H1 (cell line): ENCODE data around the gene RCSD1. TPM values are rescaled to one million over a fixed set of nuclear protein-coding genes. Genes with fewer than 3 reads are reported as not detected.
A peak's percentile ranks its signal among the peaks of the same experiment; 100 is the strongest.

Experiments
- CTCF ChIA-PET: fragments of 300-600 bp; sonication (Branson Sonifier 250); formaldehyde crosslinking; loops from one replicate; lab custom pipeline; 2021; ENCODE audit not compliant: partially characterized antibody; lab: Charles Lee
- POLR2A ChIA-PET: fragments of 300-600 bp; sonication (Branson Sonifier 250); formaldehyde crosslinking; loops from one replicate; lab custom pipeline; 2021; ENCODE audit warnings: inconsistent platforms; ENCODE audit not compliant: partially characterized antibody; lab: Charles Lee
- DNase-seq, 2 experiments: peaks; one replicate each; pipeline versions ENCODE4 v3.0.0 to v3.0.0-alpha.2; 2010 to 2022; ENCODE audit warnings: low spot score in 2 of 2, low read depth in 1 of 2, mixed read lengths in 1 of 2
- FAIRE-seq: peaks from 2 replicates; lab custom pipeline; 2011; peaks lifted over from hg19 to GRCh38; lab: Jason Lieb, UNC
- H2AFZ ChIP-seq: 2 replicates; pipeline ENCODE4 v1.8.1; 2012; ENCODE audit warnings: low read length, inconsistent platforms
- H2AK5ac ChIP-seq: 2 replicates; pipeline ENCODE4 v1.6.1; 2013; ENCODE audit warnings: low read depth, low read length
- H2BK120ac ChIP-seq: replicated peaks from 2 replicates; pipeline ENCODE3; 2013; ENCODE audit warnings: low read depth, low read length, inconsistent platforms
- H2BK12ac ChIP-seq: 2 replicates; pipeline ENCODE4 v1.6.1; 2013; ENCODE audit warnings: low read depth, low read length
- H2BK15ac ChIP-seq: 2 replicates; pipeline ENCODE4 v1.6.1; 2013; ENCODE audit warnings: low read length
- H2BK20ac ChIP-seq: 2 replicates; pipeline ENCODE4 v1.6.1; 2013; ENCODE audit warnings: low read length
- H2BK5ac ChIP-seq: 2 replicates; pipeline ENCODE4 v1.6.1; 2013; ENCODE audit warnings: low read depth, low read length
- H3K14ac ChIP-seq: 2 replicates; pipeline ENCODE4 v1.6.1; 2013; ENCODE audit warnings: inconsistent platforms; ENCODE audit not compliant: insufficient read length
- H3K18ac ChIP-seq: 2 replicates; pipeline ENCODE4 v1.6.1; 2013; ENCODE audit warnings: low read length; ENCODE audit errors: extremely low read depth
- H3K23ac ChIP-seq: 2 replicates; pipeline ENCODE4 v1.6.1; 2013; ENCODE audit warnings: inconsistent platforms; ENCODE audit not compliant: insufficient read length
- H3K23me2 ChIP-seq: 2 replicates; pipeline ENCODE4 v1.6.1; 2013; ENCODE audit warnings: low read depth, low read length
- H3K27ac ChIP-seq: 2 replicates; pipeline ENCODE4 v1.6.1; 2011; ENCODE audit warnings: low read depth, low read length, inconsistent platforms
- H3K27me3 ChIP-seq, 4 experiments: replicated peaks in 1 of 4; 1 replicate in 1 of 4; 2 replicates in 3 of 4; pipeline versions ENCODE4 v1.6.1 to v1.8.1; 2011 to 2013; ENCODE audit warnings: low read length in 3 of 4, mild to moderate bottlenecking in 3 of 4, inconsistent platforms in 2 of 4, mixed read lengths in 2 of 4, moderate library complexity in 1 of 4; ENCODE audit not compliant: control insufficient read depth in 3 of 4, insufficient read depth in 3 of 4; ENCODE audit errors: extremely low read depth in 1 of 4
- H3K36me3 ChIP-seq, 4 experiments: 2 replicates each; pipeline versions ENCODE4 v1.6.1 to v1.8.1; 2011 to 2013; ENCODE audit warnings: mild to moderate bottlenecking in 4 of 4, low read length in 3 of 4, moderate library complexity in 2 of 4, control low read depth in 1 of 4, inconsistent platforms in 1 of 4; ENCODE audit not compliant: insufficient read depth in 4 of 4, control insufficient read depth in 2 of 4
- H3K4ac ChIP-seq: replicated peaks from 2 replicates; pipeline ENCODE3; 2013; ENCODE audit warnings: low read length, low read depth, mixed read lengths, inconsistent platforms; ENCODE audit not compliant: insufficient read length
- H3K4me1 ChIP-seq, 4 experiments: replicated peaks in 1 of 4; 1 replicate in 1 of 4; 2 replicates in 3 of 4; pipeline versions ENCODE4 v1.6.1 to v1.8.1; 2011 to 2013; ENCODE audit warnings: low read length in 3 of 4, inconsistent platforms in 2 of 4, mixed read lengths in 1 of 4; ENCODE audit not compliant: insufficient read depth in 4 of 4, control insufficient read depth in 3 of 4
- H3K4me2 ChIP-seq, 2 experiments: 2 replicates each; pipeline versions ENCODE4 v1.6.1 to v1.8.1; 2011 to 2013; ENCODE audit warnings: low read depth in 2 of 2, low read length in 2 of 2, control low read depth in 1 of 2, inconsistent platforms in 1 of 2, mild to moderate bottlenecking in 1 of 2; ENCODE audit not compliant: insufficient read depth in 1 of 2
- H3K4me3 ChIP-seq, 4 experiments: fragments of 200-600, 300-600 bp in 1 of 4; sonication (generic), shearing (Covaris generic), sonication (Bioruptor Twin) in 1 of 4; 2 replicates each; pipeline versions ENCODE4 v1.5.1 to v1.8.1; 2011 to 2016; ENCODE audit warnings: low read length in 4 of 4, low read depth in 3 of 4, control low read depth in 2 of 4, inconsistent platforms in 2 of 4, mild to moderate bottlenecking in 2 of 4, mixed read lengths in 1 of 4, moderate library complexity in 1 of 4; ENCODE audit not compliant: insufficient read depth in 2 of 4; ENCODE audit errors: extremely low read depth in 1 of 4
- H3K56ac ChIP-seq: replicated peaks from 2 replicates; pipeline ENCODE3; 2013; ENCODE audit warnings: low read depth, mild to moderate bottlenecking, mixed read lengths, low read length, inconsistent platforms; ENCODE audit not compliant: insufficient read length
- H3K79me1 ChIP-seq: 2 replicates; pipeline ENCODE4 v1.6.1; 2013; ENCODE audit warnings: low read depth, low read length, control low read depth
- H3K79me2 ChIP-seq, 2 experiments: 2 replicates each; pipeline versions ENCODE4 v1.6.1 to v1.8.1; 2012 to 2013; ENCODE audit warnings: low read length in 2 of 2, mild to moderate bottlenecking in 2 of 2, inconsistent platforms in 1 of 2; ENCODE audit not compliant: insufficient read depth in 2 of 2, control insufficient read depth in 1 of 2
- H3K9ac ChIP-seq, 4 experiments: replicated peaks in 1 of 4; 1 replicate in 1 of 4; 2 replicates in 3 of 4; pipeline versions ENCODE4 v1.6.1 to v1.8.1; 2011 to 2013; ENCODE audit warnings: low read depth in 3 of 4, low read length in 3 of 4, control low read depth in 2 of 4, mild to moderate bottlenecking in 2 of 4, moderate library complexity in 2 of 4, inconsistent platforms in 1 of 4; ENCODE audit errors: extremely low read depth in 1 of 4
- H3K9me3 ChIP-seq, 2 experiments: 2 replicates each; pipeline versions ENCODE4 v1.6.1 to v1.8.1; 2012 to 2013; ENCODE audit warnings: mild to moderate bottlenecking in 2 of 2, moderate library complexity in 2 of 2, control low read depth in 1 of 2, inconsistent platforms in 1 of 2, low read depth in 1 of 2, low read length in 1 of 2, mixed read lengths in 1 of 2; ENCODE audit not compliant: insufficient read depth in 2 of 2
- H4K20me1 ChIP-seq, 2 experiments: replicated peaks in 1 of 2; 2 replicates each; pipeline versions ENCODE3 to v1.8.1; 2011 to 2013; ENCODE audit warnings: inconsistent platforms in 2 of 2, low read length in 2 of 2, mild to moderate bottlenecking in 1 of 2; ENCODE audit not compliant: insufficient read depth in 2 of 2, control insufficient read depth in 1 of 2
- H4K5ac ChIP-seq: 2 replicates; pipeline ENCODE4 v1.6.1; 2013; ENCODE audit warnings: low read length, low read depth, mixed read lengths, inconsistent platforms; ENCODE audit not compliant: insufficient read length
- H4K8ac ChIP-seq: 2 replicates; pipeline ENCODE4 v1.8.0; 2013; ENCODE audit warnings: mild to moderate bottlenecking, moderate library complexity, low read length, inconsistent platforms; ENCODE audit not compliant: insufficient read depth; ENCODE audit errors: extremely low read depth
- H4K91ac ChIP-seq: replicated peaks from 2 replicates; pipeline ENCODE3; 2013; ENCODE audit warnings: low read length, mixed read lengths, inconsistent platforms; ENCODE audit not compliant: insufficient read length
- RFX5 ChIP-seq: IDR thresholded peaks from 2 replicates; pipeline ENCODE4 v1.6.1; 2011; ENCODE audit warnings: low read depth, low read length, improper control_type of control experiment, borderline replicate concordance
- WGBS, 2 experiments: shearing (Covaris generic) in 1 of 2; methylation state at CpG; one replicate each; pipeline versions ENCODE4 v1.1.6 to v1.1.7; 2013 to 2015; ENCODE audit warnings: low lambda C conversion rate in 2 of 2, mixed read lengths in 2 of 2, inconsistent platforms in 1 of 2, low coverage in 1 of 2, missing lambda C conversion rate in 1 of 2; ENCODE audit not compliant: insufficient replicate concordance in 2 of 2, insufficient coverage in 1 of 2, insufficient read length in 1 of 2; ENCODE audit errors: extremely low coverage in 1 of 2, missing lambda C conversion rate in 1 of 2; 5-methylcytosine and 5-hydroxymethylcytosine counted together
- polyA plus RNA-seq, 7 experiments: library from polyadenylated mRNA; depleted of rRNA in 3 of 7; stranded (reverse) in 5 of 7; unstranded in 2 of 7; fragments of >200 nt in 5 of 7; fragments of 200-250 nt in 2 of 7; gene quantifications; 1 replicate in 5 of 7; 2 replicates in 1 of 7; 4 replicates in 1 of 7; pipeline versions ENCODE4 v1.2.1 to v1.2.3, GENCODE V29; 2011 to 2013; ENCODE audit warnings: missing spikeins in 2 of 7, mixed read lengths in 2 of 7
- total RNA-seq: library from RNA; stranded (reverse); fragmentation: NEBNext Ultra II Directional; extraction: Animal tissue kit (Norgen Biotek cat#: 25700); gene quantifications from 2 replicates; pipeline ENCODE4 v1.2.1, GENCODE V29; 2021
- TF ChIP-seq, protein P1 (sequence below): IDR thresholded peaks from 2 replicates; pipeline ENCODE4 v1.6.1; 2012; ENCODE audit warnings: inconsistent platforms

Gene RCSD1
- total and polyA plus RNA-seq, 2 of the 8 experiments (the other 6 are each of a cell fraction or from before 2014, with no cell fraction given): 0.47 to 0.69 TPM

DNA sequence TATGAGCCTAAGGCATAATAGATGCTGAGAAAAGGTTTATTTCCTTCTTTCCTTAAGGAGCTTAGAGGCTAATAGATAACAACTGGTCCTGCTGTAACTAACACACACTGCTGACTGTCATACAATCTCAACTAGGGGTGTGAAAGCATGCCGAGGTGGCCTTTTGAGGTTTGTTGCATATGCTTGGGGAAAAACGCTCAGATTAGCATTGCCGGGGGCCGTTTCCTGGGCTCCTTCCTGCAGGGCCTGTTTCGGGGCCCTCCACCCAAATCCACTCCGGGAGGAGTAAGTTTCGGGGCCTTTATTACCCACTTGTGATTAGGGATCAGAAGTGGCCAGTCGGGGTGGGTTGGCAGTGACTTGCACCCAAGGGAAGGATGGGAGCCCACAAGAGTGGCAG lies 27.2 kb upstream of the RCSD1 start:
- H3K79me1 ChIP-seq: no peaks in the 10 kb centered on the region
- no peak overlapping the region for H3K14ac ChIP-seq
- no peak overlapping the region for H4K91ac ChIP-seq
- no peak overlapping the region for H3K4me3 ChIP-seq
- no peak overlapping the region for H2BK15ac ChIP-seq
- no peak overlapping the region for H3K9ac ChIP-seq
- no peaks in the 10 kb centered on the region for H4K20me1 ChIP-seq
- H2BK20ac ChIP-seq: no peak overlapping the region
- no peak overlapping the region for H3K18ac ChIP-seq
- POLR2A ChIA-PET: no interaction called here
- H3K36me3 ChIP-seq: no peaks in the 10 kb centered on the region
- 86% methylated on average over 8 of the region's 8 CpGs; no CpG with 5 or more reads in 1 of the 2 experiments for WGBS, 2 experiments
- H2BK5ac ChIP-seq: no peak overlapping the region
- no peak for TF ChIP-seq RFX5
- TF ChIP-seq, protein P1, sequence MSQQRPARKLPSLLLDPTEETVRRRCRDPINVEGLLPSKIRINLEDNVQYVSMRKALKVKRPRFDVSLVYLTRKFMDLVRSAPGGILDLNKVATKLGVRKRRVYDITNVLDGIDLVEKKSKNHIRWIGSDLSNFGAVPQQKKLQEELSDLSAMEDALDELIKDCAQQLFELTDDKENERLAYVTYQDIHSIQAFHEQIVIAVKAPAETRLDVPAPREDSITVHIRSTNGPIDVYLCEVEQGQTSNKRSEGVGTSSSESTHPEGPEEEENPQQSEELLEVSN: 0 out of 2 replicates have a peak, but pooled peaks have one; percentile 9
- CTCF ChIA-PET: interaction anchor here (0.6 to 1.2 kb wide), 4 partner anchors 9 to 138 kb away, joined by 3 to 4 read pairs (median 3); no protein-coding TSS in a partner anchor
- no peak overlapping the region for H2AK5ac ChIP-seq
- no peaks in the 10 kb centered on the region for H3K27me3 ChIP-seq
- no peak overlapping the region for H2BK120ac ChIP-seq
- DNase-seq: no peak
- FAIRE-seq: no peak
- H3K4me1 ChIP-seq: peaks cover 0 to 5% (median 0%) of the 10 kb centered on the region in 4 experiments; a peak in 1 of 7 replicates
- no peak overlapping the region for H3K4me2 ChIP-seq
- no peaks in the 10 kb centered on the region for H3K79me2 ChIP-seq
- no peak overlapping the region for H2BK12ac ChIP-seq
- H3K27ac ChIP-seq: no peak overlapping the region
- no peaks in the 10 kb centered on the region for H3K23me2 ChIP-seq
- H2AFZ ChIP-seq: no peak overlapping the region
- H4K5ac ChIP-seq: no peak overlapping the region
- peaks cover 10 to 11% of the 10 kb centered on the region in 2 experiments; a peak in 3 of 4 replicates for H3K9me3 ChIP-seq
- no peak overlapping the region for H3K4ac ChIP-seq
- H4K8ac ChIP-seq: no peak overlapping the region
- no peak overlapping the region for H3K23ac ChIP-seq
- no peak overlapping the region for H3K56ac ChIP-seq
